ENCODE data around the gene CEP135.
"Not testable (repeated sequence)": the region's sequence is repeated elsewhere in the genome, so short reads cannot be mapped to it uniquely, and the experiment has no call there.

The CEP135 gene

GRCh38 chr4:56040842-56041241 lies 92.1 kb downstream of the CEP135 start:
- no peak for DNase-seq

GRCh38 chr4:56042225-56042624 lies 93.5 kb downstream of the CEP135 start:
- no peak for DNase-seq

- DNase-seq = no peak
Measured at GRCh38 chr4:56048383-56048701, 99.6 kb downstream of the CEP135 start.

- peak; percentile 89 for DNase-seq
Measured at GRCh38 chr4:56048702-56049431, 100.1 kb downstream of the CEP135 start.

DNA sequence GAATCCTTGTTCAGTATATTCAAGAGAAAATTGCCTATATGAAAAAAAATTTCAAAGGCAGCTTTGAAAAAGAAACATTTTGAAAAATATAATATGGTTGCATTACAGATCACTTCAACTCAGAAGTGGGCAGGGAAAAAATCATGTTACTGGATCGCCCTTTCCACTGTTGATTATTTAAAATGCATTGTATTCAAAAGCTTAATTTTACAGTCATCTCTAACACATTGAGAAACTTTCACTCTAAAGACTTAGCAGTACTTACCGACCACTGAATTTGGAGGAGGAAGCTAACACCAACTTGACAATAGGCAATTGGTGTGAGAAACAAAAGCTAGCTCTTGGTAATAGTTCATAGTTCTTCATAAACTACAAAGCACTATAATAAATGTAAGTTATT lies 101.9 kb downstream of the CEP135 start:
- no peak for DNase-seq

GRCh38 chr4:56051029-56051709 lies 102.4 kb downstream of the CEP135 start:
- peak; percentile 18 for DNase-seq

- DNase-seq = no peak
Measured at GRCh38 chr4:56051710-56052075, 102.9 kb downstream of the CEP135 start.

- no peak for DNase-seq
Measured at GRCh38 chr4:56052481-56052880, 103.7 kb downstream of the CEP135 start.

- DNase-seq = no peak
Measured at GRCh38 chr4:56052966-56053365, 104.2 kb downstream of the CEP135 start.

DNA sequence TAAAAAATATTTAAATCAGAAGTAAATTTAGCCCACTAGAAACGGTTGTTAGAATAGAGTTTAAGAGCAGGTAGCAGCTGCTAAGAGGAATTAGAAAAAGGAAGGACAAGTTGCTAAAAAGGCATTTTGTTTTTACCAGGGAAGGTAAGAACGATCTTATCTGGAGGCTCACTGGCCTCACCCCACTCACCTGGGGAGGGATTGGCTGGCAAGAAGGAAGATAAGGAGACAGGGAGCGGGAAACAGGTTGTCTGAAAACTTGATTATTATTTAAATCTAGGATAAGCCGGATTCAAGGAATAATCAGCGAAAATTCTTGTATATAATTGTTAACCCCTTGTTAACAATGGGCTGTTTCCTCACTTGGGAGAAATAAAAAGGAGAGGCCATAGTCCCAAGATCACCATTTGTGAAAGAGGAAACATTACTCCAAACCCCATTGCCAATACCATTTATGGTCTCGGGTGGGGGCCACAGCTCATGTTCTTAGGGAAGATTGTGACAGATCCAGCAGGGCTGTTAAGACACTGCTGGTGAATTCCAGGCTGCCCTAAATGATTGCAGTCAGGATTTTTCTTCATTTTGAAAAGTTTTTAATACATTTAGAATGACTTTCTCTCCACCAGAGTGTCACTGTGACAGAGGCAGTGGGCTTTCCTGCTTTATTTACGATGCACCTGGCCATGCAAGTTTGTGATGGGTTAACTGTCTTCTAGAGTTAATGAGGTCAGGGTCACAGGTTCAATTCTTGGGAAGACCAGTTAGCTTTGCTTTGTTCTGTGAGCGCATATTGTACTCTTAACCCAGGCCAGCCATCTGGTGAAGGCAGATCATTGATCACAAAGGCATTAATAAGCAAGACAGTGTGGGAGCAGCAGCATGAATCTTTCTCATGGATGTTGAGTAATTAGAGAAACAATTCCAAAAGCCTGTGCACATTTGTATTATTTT lies 106.6 kb downstream of the CEP135 start:
- DNase-seq = peak; percentile 80

DNA sequence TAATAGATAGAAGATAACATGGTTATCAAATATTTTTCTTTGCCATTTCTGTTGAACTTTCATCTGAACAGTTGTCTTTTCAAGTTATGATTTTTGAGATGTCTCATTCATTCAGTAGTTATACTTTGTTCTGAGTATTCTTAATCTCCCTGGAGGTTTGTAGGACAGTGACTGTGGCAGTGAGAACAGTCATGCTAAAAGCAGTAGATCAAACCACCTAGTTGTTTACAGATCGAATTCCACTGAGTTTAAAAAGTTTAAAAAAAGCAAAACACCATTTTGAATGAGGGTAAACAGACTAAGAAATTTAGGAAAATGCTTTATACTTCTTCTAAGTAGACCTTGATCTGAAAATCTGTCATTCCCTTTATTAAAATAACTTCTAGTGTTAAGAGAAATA lies 107.2 kb downstream of the CEP135 start:
- DNase-seq = no peak

DNA sequence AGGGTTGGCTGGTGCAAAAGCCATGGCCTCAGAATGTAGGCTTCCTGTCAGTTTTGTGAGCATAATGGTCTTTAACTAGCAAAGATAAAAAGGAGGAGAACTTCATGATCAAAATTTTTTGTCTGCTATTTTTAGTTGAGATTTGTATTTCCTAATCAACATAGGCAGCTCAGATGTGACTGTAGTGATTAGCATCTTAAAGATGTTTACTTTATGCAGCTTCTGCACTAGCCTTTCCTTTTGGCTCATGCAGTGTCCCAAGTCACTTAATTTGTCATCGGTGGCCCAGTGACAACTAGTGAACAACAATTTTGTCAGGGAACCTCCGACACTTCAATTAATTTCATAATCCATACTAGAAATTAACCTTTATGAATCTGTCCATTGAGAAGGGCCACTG lies 109.8 kb downstream of the CEP135 start:
- DNase-seq = no peak

GRCh38 chr4:56060036-56060435 lies 111.3 kb downstream of the CEP135 start:
- no peak for DNase-seq

- no peak for DNase-seq
Measured at GRCh38 chr4:56062106-56062505, 113.4 kb downstream of the CEP135 start.

DNA sequence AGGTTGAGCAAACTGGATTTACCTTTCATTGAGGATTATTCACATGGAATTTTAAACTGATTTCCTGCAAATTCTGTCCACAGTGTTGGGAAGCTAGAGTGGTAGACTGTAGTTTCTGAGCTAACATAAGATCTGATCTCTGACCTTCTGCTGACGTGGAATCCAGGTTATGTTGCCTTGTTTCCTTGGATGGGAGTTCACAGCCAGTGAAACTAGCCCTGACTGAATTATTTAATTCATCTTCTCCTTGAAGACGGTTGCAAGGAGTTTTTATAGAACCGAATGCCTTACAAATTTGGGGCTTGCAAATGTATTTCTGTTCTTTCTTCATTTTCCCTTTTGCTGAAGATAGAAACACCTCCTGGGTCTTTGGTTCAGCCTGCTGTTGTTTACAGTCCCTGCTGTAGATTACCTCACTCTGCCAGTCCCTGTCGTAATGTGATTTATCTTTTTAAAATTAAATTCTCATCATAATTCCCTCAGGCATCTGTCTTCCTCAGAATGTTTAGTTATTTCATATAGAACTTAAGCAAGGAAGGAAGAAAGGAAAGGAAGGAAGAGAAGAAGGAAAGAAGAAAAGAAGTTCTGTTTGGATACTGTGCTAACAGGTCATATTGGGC lies 113.9 kb downstream of the CEP135 start:
- DNase-seq = no peak

DNA sequence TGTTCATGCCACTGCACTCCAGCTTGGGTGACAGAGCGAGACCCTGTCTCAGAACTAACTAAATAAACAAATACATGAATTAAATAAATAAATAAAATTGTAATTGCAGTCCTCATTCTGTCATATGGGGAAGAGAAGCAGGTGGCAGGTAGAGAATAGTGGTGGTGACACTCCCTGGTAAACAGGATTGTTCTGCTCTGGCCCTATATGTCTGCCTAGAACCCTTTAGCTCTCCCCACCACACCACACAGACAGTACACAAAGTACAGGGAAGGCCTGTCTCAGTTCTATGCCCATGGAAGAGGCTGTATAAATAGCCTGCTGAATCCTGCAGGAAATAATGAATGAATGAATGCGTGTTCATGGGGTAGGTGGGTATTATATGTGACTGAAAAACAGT lies 117.7 kb downstream of the CEP135 start:
- no peak for DNase-seq

DNA sequence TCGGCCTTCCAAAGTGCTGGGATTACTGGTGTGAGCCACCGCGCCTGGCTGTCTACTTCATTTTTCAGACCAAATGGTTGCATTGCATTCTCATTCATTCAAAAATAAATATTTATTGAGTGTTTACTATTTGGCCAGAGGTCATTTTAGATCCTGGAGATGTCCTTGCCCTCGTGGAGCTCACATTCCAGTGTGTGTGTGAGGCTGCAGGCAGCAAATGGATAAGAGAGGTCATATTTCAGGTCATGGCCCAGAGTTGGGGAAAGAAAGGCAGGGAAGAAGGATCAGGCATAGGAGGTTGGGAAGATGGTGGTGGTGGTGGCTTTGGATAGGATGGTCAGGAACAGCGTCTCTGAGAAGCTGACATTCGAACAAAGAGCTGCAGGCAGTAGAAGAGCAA lies 119.1 kb downstream of the CEP135 start:
- DNase-seq = no peak

DNA sequence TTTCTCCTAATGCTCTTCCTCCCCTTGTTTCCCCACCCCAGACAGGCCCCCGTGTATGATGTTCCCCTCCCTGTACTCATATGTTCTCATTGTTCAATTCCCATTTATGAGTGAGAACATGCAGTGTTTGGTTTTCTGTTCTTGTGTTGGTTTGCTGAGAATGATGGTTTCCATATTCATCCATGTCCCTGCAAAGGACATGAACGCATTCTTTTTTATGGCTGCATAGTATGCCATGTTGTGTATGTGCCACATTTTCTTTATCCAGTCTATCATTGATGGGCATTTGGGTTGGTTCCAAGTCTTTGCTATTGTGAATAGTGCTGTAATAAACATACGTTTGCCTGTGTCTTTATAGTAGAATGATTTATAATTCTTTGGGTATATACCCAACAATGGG lies 124.0 kb downstream of the CEP135 start:
- not testable (repeated sequence) for DNase-seq

DNA sequence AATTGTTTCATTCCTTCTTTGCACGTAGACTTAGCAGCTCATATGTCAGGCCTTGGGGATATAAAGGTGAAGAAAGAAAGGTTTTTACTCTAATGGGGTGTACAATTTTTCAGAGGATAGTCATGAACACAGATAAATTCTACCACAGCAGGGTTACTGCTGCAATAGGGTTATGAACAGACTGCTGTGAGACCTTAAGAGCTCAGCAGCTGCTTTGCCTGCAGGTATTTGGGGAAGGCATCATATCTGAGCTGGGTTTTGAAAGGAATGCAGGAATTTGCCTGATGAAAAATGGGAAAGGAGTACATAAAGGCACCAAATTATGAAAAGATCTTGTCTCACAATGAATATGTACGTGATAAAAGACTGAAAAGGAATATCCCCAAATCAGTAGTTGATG lies 128.9 kb downstream of the CEP135 start:
- DNase-seq = peak; percentile 35

DNA sequence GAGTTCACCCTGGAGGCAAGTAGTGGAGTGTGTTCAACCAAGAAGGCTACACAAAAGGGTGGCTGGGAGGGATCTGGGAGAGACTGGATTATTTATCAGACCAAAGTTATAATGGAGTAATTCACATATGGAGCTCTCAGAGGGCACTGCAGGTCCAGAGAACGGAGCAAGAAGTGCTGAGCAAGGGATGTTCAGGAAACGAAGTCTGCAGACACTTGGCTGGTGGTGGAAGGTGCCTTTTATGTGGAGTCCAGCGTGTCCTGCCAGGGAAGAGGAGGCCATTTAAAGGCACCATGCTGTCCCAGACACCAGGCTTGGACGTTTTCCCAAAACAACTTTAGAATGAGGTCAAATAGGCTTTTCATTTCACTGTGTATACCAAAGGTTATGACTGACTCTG lies 130.1 kb downstream of the CEP135 start:
- peak; percentile 6 for DNase-seq

DNA sequence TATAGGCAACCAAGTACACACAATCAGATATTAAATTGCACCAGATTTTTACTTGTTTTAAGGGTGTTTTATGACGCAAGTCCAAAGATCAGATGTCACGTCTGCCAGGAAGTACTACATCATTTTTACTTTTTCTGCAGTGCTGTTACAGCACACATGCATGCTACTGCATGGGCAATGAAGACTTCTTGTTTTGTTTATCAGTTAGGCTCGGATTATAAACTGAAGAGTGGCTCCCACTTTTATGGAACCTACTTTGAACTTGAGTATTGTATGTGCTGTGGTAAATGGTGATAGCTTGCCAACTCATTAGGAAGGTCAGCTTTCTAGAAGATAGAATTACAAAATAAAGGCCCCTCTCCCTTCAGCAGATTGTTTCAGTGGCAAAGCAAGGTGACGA lies 131.6 kb downstream of the CEP135 start:
- DNase-seq = no peak

DNA sequence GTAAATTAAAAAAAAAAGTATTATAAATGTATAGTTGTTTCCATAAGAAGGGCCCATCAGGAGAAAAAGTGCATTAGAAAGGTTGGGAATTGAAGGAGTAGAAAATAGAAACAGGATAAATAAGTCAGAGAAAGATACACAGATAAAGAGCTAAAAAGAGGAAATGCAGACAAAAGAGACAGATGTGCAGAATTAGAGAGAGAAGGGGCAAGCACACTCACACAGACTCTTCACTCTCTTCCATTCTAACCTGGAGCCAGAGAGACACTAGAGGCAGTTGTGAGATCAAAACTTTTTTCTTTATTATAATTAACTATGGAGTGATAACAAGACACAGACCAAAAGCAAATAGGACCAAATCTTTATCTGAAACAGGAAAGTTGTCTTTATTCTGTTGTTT lies 134.1 kb downstream of the CEP135 start:
- no peak for DNase-seq

All from NCI-H69 (cell line).